Hepatocyte (in vitro differentiated cells): ENCODE results near the gene DCAF16.

Experiments used
- EZH2phosphoT487 ChIP-seq: fragments of 200-600 bp; sonication (generic); IDR thresholded peaks from one replicate; pipeline ENCODE4 v1.6.1; 2018; ENCODE audit warnings: antibody characterized with exemption, mild to moderate bottlenecking, low read depth, moderate library complexity; ENCODE audit not compliant: unreplicated experiment, severe bottlenecking
- TF ChIP-seq, protein P1 (sequence below): fragments of 200-600 bp; sonication (generic); IDR thresholded peaks from 2 replicates; pipeline ENCODE4 v1.5.1; 2016; ENCODE audit warnings: antibody characterized with exemption, mild to moderate bottlenecking; ENCODE audit not compliant: poor library complexity

DNA sequence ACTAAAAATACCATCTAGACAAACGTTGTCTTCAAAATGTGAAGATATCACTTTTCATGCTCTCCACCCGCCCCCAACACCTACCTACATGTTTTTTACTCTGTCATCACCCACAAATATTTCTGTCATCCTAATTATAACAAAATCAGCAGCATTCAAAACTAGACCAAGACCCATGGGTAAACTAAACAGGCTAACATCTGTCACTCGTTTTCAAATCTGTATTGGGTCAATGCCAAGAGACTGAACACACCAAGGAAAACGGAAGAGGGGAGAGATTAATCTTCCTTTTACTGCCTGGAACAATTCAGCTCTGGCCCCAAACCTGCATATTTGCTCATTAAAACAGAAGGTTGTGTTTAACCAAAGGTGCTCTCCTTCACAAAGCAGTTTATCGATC, 46.6 kb downstream of the DCAF16 start:
- no peak for TF ChIP-seq EZH2phosphoT487
- TF ChIP-seq, protein P1, sequence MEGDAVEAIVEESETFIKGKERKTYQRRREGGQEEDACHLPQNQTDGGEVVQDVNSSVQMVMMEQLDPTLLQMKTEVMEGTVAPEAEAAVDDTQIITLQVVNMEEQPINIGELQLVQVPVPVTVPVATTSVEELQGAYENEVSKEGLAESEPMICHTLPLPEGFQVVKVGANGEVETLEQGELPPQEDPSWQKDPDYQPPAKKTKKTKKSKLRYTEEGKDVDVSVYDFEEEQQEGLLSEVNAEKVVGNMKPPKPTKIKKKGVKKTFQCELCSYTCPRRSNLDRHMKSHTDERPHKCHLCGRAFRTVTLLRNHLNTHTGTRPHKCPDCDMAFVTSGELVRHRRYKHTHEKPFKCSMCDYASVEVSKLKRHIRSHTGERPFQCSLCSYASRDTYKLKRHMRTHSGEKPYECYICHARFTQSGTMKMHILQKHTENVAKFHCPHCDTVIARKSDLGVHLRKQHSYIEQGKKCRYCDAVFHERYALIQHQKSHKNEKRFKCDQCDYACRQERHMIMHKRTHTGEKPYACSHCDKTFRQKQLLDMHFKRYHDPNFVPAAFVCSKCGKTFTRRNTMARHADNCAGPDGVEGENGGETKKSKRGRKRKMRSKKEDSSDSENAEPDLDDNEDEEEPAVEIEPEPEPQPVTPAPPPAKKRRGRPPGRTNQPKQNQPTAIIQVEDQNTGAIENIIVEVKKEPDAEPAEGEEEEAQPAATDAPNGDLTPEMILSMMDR, result no peak
